Ishikawa (cell line): ENCODE measurements around the gene ADGRG1.

ENCODE experiments used
- CEBPB ChIP-seq: IDR thresholded peaks from 2 replicates; pipeline ENCODE4 v1.6.1; 2012
- EGR1 ChIP-seq: IDR thresholded peaks from 2 replicates; pipeline ENCODE4 v1.6.1; 2012
- EP300 ChIP-seq: IDR thresholded peaks from 2 replicates; pipeline ENCODE4 v1.6.1; 2012; ENCODE audit warnings: borderline replicate concordance
- FOXM1 ChIP-seq: IDR thresholded peaks from 2 replicates; pipeline ENCODE4 v1.6.1; 2012; ENCODE audit warnings: low read depth, borderline replicate concordance
- MAX ChIP-seq: IDR thresholded peaks from 2 replicates; pipeline ENCODE4 v1.6.1; 2012
- RAD21 ChIP-seq: IDR thresholded peaks from 2 replicates; pipeline ENCODE4 v1.6.1; 2012; ENCODE audit warnings: low read depth
- REST ChIP-seq: IDR thresholded peaks from 2 replicates; pipeline ENCODE4 v1.6.1; 2012; ENCODE audit warnings: low read depth, mild to moderate bottlenecking
- TAF1 ChIP-seq: IDR thresholded peaks from 2 replicates; pipeline ENCODE4 v1.6.1; 2012; ENCODE audit warnings: low read depth, mild to moderate bottlenecking
- YY1 ChIP-seq: IDR thresholded peaks from 2 replicates; pipeline ENCODE4 v1.6.1; 2012; ENCODE audit warnings: low read depth
- ZBTB7A ChIP-seq: IDR thresholded peaks from 2 replicates; pipeline ENCODE4 v1.6.1; 2012; ENCODE audit warnings: low read depth

GRCh38 chr16:57645691-57646387 is 17.4 kb downstream of the ADGRG1 start:
- no peak for TF ChIP-seq REST
- TF ChIP-seq FOXM1: no peak
- TF ChIP-seq TAF1: no peak
- TF ChIP-seq YY1: no peak
- TF ChIP-seq EP300: no peak
- TF ChIP-seq ZBTB7A: no peak
- TF ChIP-seq RAD21: no peak
- no peak for TF ChIP-seq CEBPB
- no peak for TF ChIP-seq MAX
- TF ChIP-seq EGR1: no peak
